K562 treated with DMSO at 1 percent for 4 hours (cell line): ENCODE data around the gene CXCL16. TPM values are rescaled to one million over a fixed set of nuclear protein-coding genes. Genes with fewer than 3 reads are reported as not detected.

Experiments used
- total RNA-seq: library from RNA; unstranded; fragments of 300-600 nt; gene quantifications from 2 replicates; pipeline ENCODE4 v1.2.3, GENCODE V29; 2022; ENCODE audit not compliant: insufficient read depth

CXCL16 gene
- total RNA-seq: not detected in 2 replicates

GRCh38 chr17:4739122-4740024 lies at the start of gene CXCL16, which contains the start of gene ZMYND15:
CXCL16 (minus strand) TSS chr17:4739928; CDS start chr17:4739339, 589 bp downstream.
ZMYND15 (plus strand) TSS chr17:4739833; CDS start chr17:4740549, 716 bp downstream.

GRCh38 chr17:4788807-4789700 lies 49.3 kb upstream of the CXCL16 start, which contains the start of gene GLTPD2:
GLTPD2 (plus strand) TSS chr17:4788964; CDS start chr17:4789012, 48 bp downstream.

GRCh38 chr17:4786106-4786511 lies 46.4 kb upstream of the CXCL16 start, which contains the start of gene VMO1:
VMO1 (minus strand) TSS chr17:4786364; CDS start chr17:4786352, 12 bp downstream.

GRCh38 chr17:4771519-4772234 lies 31.9 kb upstream of the CXCL16 start, which contains the start of gene TM4SF5:
TM4SF5 (plus strand) TSS chr17:4771886; CDS start chr17:4771923, 37 bp downstream.

GRCh38 chr17:4709794-4710692 lies 29.7 kb downstream of the CXCL16 start, which contains the start of gene ARRB2:
ARRB2 (plus strand) TSS chr17:4710632; CDS start chr17:4710722, 90 bp downstream.

Other genes with a start within 250 kb of the CXCL16 start
- gene SPNS2, start 241.0 kb downstream of the CXCL16 start, total RNA-seq: not detected in 2 replicates
- 14.2 and 18.0 TPM in 2 replicates for gene MYBBP1A, start 184.5 kb downstream of the CXCL16 start, total RNA-seq
- not detected in 2 replicates for gene GGT6, start 179.4 kb downstream of the CXCL16 start, total RNA-seq
- not detected in 2 replicates for gene SMTNL2, start 155.4 kb downstream of the CXCL16 start, total RNA-seq
- gene ALOX15, start 98.2 kb downstream of the CXCL16 start, total RNA-seq: not detected in 2 replicates
- 37.2 and 38.9 TPM in 2 replicates for gene PELP1, start 35.8 kb downstream of the CXCL16 start, total RNA-seq
- 18.1 and 20.6 TPM in 2 replicates for gene ARRB2, start 29.3 kb downstream of the CXCL16 start, total RNA-seq
- gene MED11, start 8.5 kb downstream of the CXCL16 start, total RNA-seq: 4.9 and 10.5 TPM in 2 replicates
- gene ZMYND15, start 95 bp downstream of the CXCL16 start, total RNA-seq: not detected in 2 replicates
- not detected in 2 replicates for gene TM4SF5, start 32.0 kb upstream of the CXCL16 start, total RNA-seq
- not detected in 2 replicates for gene VMO1, start 46.4 kb upstream of the CXCL16 start, total RNA-seq
- gene GLTPD2, start 49.0 kb upstream of the CXCL16 start, total RNA-seq: 1.6 TPM in 1 of 2 replicates, not detected in the other
- 139 and 156 TPM in 2 replicates for gene PSMB6, start 56.2 kb upstream of the CXCL16 start, total RNA-seq
- gene PLD2, start 67.2 kb upstream of the CXCL16 start, total RNA-seq: 4.0 and 14.9 TPM in 2 replicates
- gene MINK1, start 93.4 kb upstream of the CXCL16 start, total RNA-seq: 22.4 and 27.5 TPM in 2 replicates
- gene C17orf107, start 159.6 kb upstream of the CXCL16 start, total RNA-seq: 0.50 and 0.97 TPM in 2 replicates
- gene CHRNE, start 163.2 kb upstream of the CXCL16 start, total RNA-seq: not detected in 2 replicates
- 0.71 TPM in 1 of 2 replicates, not detected in the other for gene GP1BA, start 192.3 kb upstream of the CXCL16 start, total RNA-seq
- gene SLC25A11, start 200.1 kb upstream of the CXCL16 start, total RNA-seq: 45.8 and 50.8 TPM in 2 replicates
- gene RNF167, start 200.3 kb upstream of the CXCL16 start, total RNA-seq: 36.9 and 40.4 TPM in 2 replicates
- 558 and 653 TPM in 2 replicates for gene PFN1, start 208.6 kb upstream of the CXCL16 start, total RNA-seq
- 19.1 and 33.4 TPM in 2 replicates for gene ENO3, start 211.2 kb upstream of the CXCL16 start, total RNA-seq
- gene SPAG7, start 227.9 kb upstream of the CXCL16 start, total RNA-seq: 30.6 and 35.7 TPM in 2 replicates
- 17.0 and 18.7 TPM in 2 replicates for gene CAMTA2, start 247.7 kb upstream of the CXCL16 start, total RNA-seq